Endothelial cell of umbilical vein (primary cell): ENCODE measurements around the gene TEX264. TPM values are rescaled to one million over a fixed set of nuclear protein-coding genes. Genes with fewer than 3 reads are reported as not detected.

ENCODE experiments used
- BruUV-seq: library from RNA; stranded (reverse); fragments of 400-500 nt; replicated peaks from 2 replicates; lab custom pipeline; 2021; lab: Mats Ljungman, UMichigan
- CTCF ChIA-PET: fragments of 300-600, 350-600 bp; sonication (Branson Sonifier 250); formaldehyde crosslinking; loops from one replicate; lab custom pipeline; 2021; ENCODE audit warnings: antibody characterized with exemption, inconsistent platforms; lab: Charles Lee
- POLR2A ChIA-PET: fragments of 300-600, 350-600 bp; sonication (Branson Sonifier 250); formaldehyde crosslinking; loops from one replicate; lab custom pipeline; 2021; ENCODE audit warnings: antibody characterized with exemption, inconsistent platforms; lab: Charles Lee
- DNase-seq: peaks from one replicate; pipeline ENCODE4 v3.0.0-alpha.2; 2011; ENCODE audit warnings: low read depth, low spot score
- FAIRE-seq: peaks from 2 replicates; lab custom pipeline; 2011; peaks lifted over from hg19 to GRCh38; lab: Jason Lieb, UNC
- H2AFZ ChIP-seq: 2 replicates; pipeline ENCODE4 v1.6.0; 2012; ENCODE audit warnings: low read depth, low read length, control low read depth, inconsistent platforms
- H3K27ac ChIP-seq: 2 replicates; pipeline ENCODE4 v1.5.1; 2011; ENCODE audit warnings: low read depth, mild to moderate bottlenecking, control low read depth, low read length, moderate library complexity; ENCODE audit not compliant: insufficient read depth
- H3K27me3 ChIP-seq, 2 experiments: 2 replicates each; pipeline versions ENCODE4 v1.6.0 to v1.6.1; 2011; ENCODE audit warnings: low read length in 2 of 2, mixed read lengths in 1 of 2; ENCODE audit not compliant: control insufficient read depth in 2 of 2, insufficient read depth in 2 of 2
- H3K36me3 ChIP-seq, 2 experiments: 2 replicates in 1 of 2; 3 replicates in 1 of 2; pipeline ENCODE4 v1.5.1; 2011; ENCODE audit warnings: low read length in 2 of 2, mild to moderate bottlenecking in 1 of 2, moderate library complexity in 1 of 2; ENCODE audit not compliant: control insufficient read depth in 2 of 2, insufficient read depth in 2 of 2; ENCODE audit errors: extremely low read depth in 1 of 2
- H3K4me1 ChIP-seq: 3 replicates; pipeline ENCODE4 v1.5.1; 2011; ENCODE audit warnings: mild to moderate bottlenecking, low read length; ENCODE audit not compliant: control insufficient read depth, insufficient read depth; ENCODE audit errors: extremely low read depth
- H3K4me2 ChIP-seq: 2 replicates; pipeline ENCODE4 v1.6.1; 2011; ENCODE audit warnings: low read length, control low read depth, mixed read lengths; ENCODE audit not compliant: insufficient read depth
- H3K4me3 ChIP-seq, 3 experiments: fragments of 200-600 bp in 1 of 3; sonication (generic), shearing (Covaris generic) in 1 of 3; replicated peaks in 1 of 3; 2 replicates each; pipeline ENCODE4 v1.5.1; 2011 to 2016; ENCODE audit warnings: control low read depth in 3 of 3, low read length in 3 of 3, mild to moderate bottlenecking in 2 of 3, inconsistent platforms in 1 of 3, low read depth in 1 of 3, moderate library complexity in 1 of 3; ENCODE audit not compliant: insufficient read depth in 1 of 3
- H3K79me2 ChIP-seq: 2 replicates; pipeline ENCODE4 v1.6.0; 2012; ENCODE audit warnings: low read length, inconsistent platforms; ENCODE audit not compliant: control insufficient read depth, insufficient read depth
- H3K9ac ChIP-seq: replicated peaks from 2 replicates; pipeline ENCODE3; 2011; ENCODE audit warnings: low read length, control low read depth; ENCODE audit not compliant: insufficient read depth; ENCODE audit errors: extremely low read depth
- H3K9me1 ChIP-seq: replicated peaks from 3 replicates; pipeline ENCODE4 v1.6.0; 2011; ENCODE audit warnings: mild to moderate bottlenecking, low read length; ENCODE audit not compliant: control insufficient read depth, insufficient read depth; ENCODE audit errors: extremely low read depth
- H3K9me3 ChIP-seq: replicated peaks from 2 replicates; pipeline ENCODE4 v1.5.1; 2012; ENCODE audit warnings: low read length, inconsistent platforms; ENCODE audit not compliant: control insufficient read depth, insufficient read depth
- H4K20me1 ChIP-seq: replicated peaks from 2 replicates; pipeline ENCODE3; 2011; ENCODE audit warnings: mild to moderate bottlenecking, low read length; ENCODE audit not compliant: control insufficient read depth, insufficient read depth; ENCODE audit errors: extremely low read depth
- CTCF ChIP-seq, 2 donors: IDR thresholded peaks; 1 replicate in 1 of 2; 2 replicates in 1 of 2; pipeline ENCODE4 v1.5.1; 2011; ENCODE audit warnings: low read length in 2 of 2, mild to moderate bottlenecking in 2 of 2, moderate library complexity in 2 of 2, control low read depth in 1 of 2, inconsistent platforms in 1 of 2, low read depth in 1 of 2; ENCODE audit not compliant: insufficient read depth in 1 of 2; ENCODE audit errors: extremely low read depth in 1 of 2
- EZH2 ChIP-seq: IDR thresholded peaks from 2 replicates; pipeline ENCODE4 v1.6.1; 2012; ENCODE audit warnings: borderline replicate concordance, low read depth, mild to moderate bottlenecking, moderate library complexity, low read length, inconsistent platforms; ENCODE audit not compliant: severe bottlenecking
- FOS ChIP-seq: IDR thresholded peaks from 2 replicates; pipeline ENCODE4 v1.6.1; 2011; ENCODE audit warnings: mild to moderate bottlenecking, low read length, moderate library complexity, borderline replicate concordance; ENCODE audit not compliant: insufficient read depth
- GATA2 ChIP-seq: IDR thresholded peaks from 2 replicates; pipeline ENCODE4 v1.7.0; 2011; ENCODE audit warnings: low read depth, mild to moderate bottlenecking, moderate library complexity, mixed read lengths, low read length; ENCODE audit not compliant: insufficient read length, insufficient read depth
- JUN ChIP-seq: IDR thresholded peaks from 2 replicates; pipeline ENCODE4 v1.6.1; 2011; ENCODE audit warnings: borderline replicate concordance, low read depth; ENCODE audit not compliant: insufficient read length, insufficient read depth
- MAX ChIP-seq: IDR thresholded peaks from 2 replicates; pipeline ENCODE4 v1.6.1; 2011; ENCODE audit not compliant: insufficient read depth, insufficient read length
- MYC ChIP-seq: IDR thresholded peaks from one replicate; pipeline ENCODE4 v1.6.1; 2011; ENCODE audit warnings: mild to moderate bottlenecking, low read depth, low read length
- POLR2A ChIP-seq: IDR thresholded peaks from 2 replicates; pipeline ENCODE4 v1.6.1; 2012; ENCODE audit warnings: low read depth, mild to moderate bottlenecking, control low read depth, low read length
- POLR2AphosphoS5 ChIP-seq: IDR thresholded peaks from 2 replicates; pipeline ENCODE4 v1.6.1; 2012; ENCODE audit warnings: low read depth, mild to moderate bottlenecking, control low read depth, low read length, moderate library complexity; ENCODE audit not compliant: insufficient read depth
- dilution Hi-C: fragments of 300-500 bp; cut with MboI; formaldehyde crosslinking; loops from one replicate; pipeline ENCODE4 v1.15.0; 2019; ENCODE audit warnings: low sequenced_read_pairs; ENCODE audit not compliant: extremely low pct_ligation_motif_present
- intact Hi-C: fragments of 100-400 bp; cut with micrococcal nuclease; formaldehyde crosslinking; loops from one replicate; pipeline ENCODE4 v1.10.0; 2022
- polyA plus RNA-seq, 4 experiments: library from polyadenylated mRNA; depleted of rRNA in 3 of 4; stranded (reverse) in 3 of 4; unstranded in 1 of 4; fragments of >200 nt; gene quantifications; 2 replicates each; pipeline versions ENCODE4 v1.2.1 to v1.2.3, GENCODE V29; 2011 to 2012; ENCODE audit warnings: missing spikeins in 1 of 4
- total RNA-seq: library from RNA; stranded (reverse); gene quantifications from 2 replicates; pipeline ENCODE4 v1.2.3, GENCODE V29; 2021

Gene TEX264
- total and polyA plus RNA-seq, 2 donors (not counting 3 experiments of a cell fraction or from before 2014, with no cell fraction given) = 29.0 to 89.7 TPM

DNA sequence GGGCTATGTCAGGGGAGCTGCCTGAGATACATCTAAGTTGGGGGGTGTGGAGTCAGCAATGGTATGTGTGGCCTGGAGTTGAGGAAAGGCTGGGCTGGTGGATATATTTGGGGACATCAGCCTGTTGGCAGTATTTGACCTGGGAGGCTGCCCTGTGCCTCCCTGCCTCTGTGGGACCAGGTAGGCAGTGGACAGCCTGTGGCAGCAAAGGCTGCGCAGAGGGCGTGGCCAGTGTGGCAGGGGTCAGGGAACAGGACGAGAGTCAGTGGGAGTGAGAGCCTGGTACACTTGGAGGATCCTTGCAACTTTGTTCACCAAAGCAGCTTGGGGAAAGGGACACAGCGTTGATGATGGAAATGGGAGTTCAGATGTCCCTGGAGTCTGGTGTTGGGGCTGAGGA, 15.0 kb downstream of the TEX264 start:
- no peaks in the 10 kb centered on the region for H3K79me2 ChIP-seq
- no peak for TF ChIP-seq POLR2A
- no peak for TF ChIP-seq JUN
- TF ChIP-seq CTCF (IDR thresholded peaks at IDR 0.05; ENCODE audit: extremely low read depth in 1 of 2, insufficient read depth in 1 of 2, low read depth in 1 of 2, low read length in 2 of 2) = no peak
- no peak for TF ChIP-seq MYC
- no peak for TF ChIP-seq POLR2AphosphoS5
- TF ChIP-seq FOS = no peak
- TF ChIP-seq GATA2 = no peak
- no peak for TF ChIP-seq EZH2
- TF ChIP-seq MAX = no peak
- ChIA-PET CTCF (interaction anchor here (1.2 to 1.9 kb wide), 3 partner anchors 14 to 184 kb away, joined by 3 to 8 read pairs (median 4); no protein-coding TSS in a partner anchor), POLR2A (no interaction called here)
- H3K4me2 ChIP-seq = no peak overlapping the region
- H3K4me3 ChIP-seq = no peak overlapping the region
- no peak overlapping the region for H3K27ac ChIP-seq
- no peak overlapping the region for H2AFZ ChIP-seq
- H3K9ac ChIP-seq = no peak overlapping the region
- intact Hi-C loops (no loop called here), dilution Hi-C loops (no loop called here)
- peaks cover 2 to 7% of the 10 kb centered on the region in 2 experiments for H3K36me3 ChIP-seq
- BruUV-seq = no TSS peak
- H3K27me3 ChIP-seq = no peaks in the 10 kb centered on the region
- peaks cover 17% of the 10 kb centered on the region for H3K4me1 ChIP-seq
- no peaks in the 10 kb centered on the region for H3K9me1 ChIP-seq
- H4K20me1 ChIP-seq = no peaks in the 10 kb centered on the region
- FAIRE-seq = no peak
- no peaks in the 10 kb centered on the region for H3K9me3 ChIP-seq
- no peak for DNase-seq
